HG02759 (cell line): ENCODE data around the gene ZDHHC3.

Experiments used
- ATAC-seq: cut with Tn5 transposase; IDR thresholded peaks from one replicate; pipeline ENCODE4 v1.9.1; 2021; ENCODE audit warnings: mild to moderate bottlenecking, moderate library complexity; ENCODE audit not compliant: unreplicated experiment

ZDHHC3 gene

GRCh38 chr3:44976002-44976815, at the start of gene ZDHHC3, which contains the start of gene EXOSC7:
TSS of gene ZDHHC3 (minus strand) at chr3:44976174. CDS start at chr3:44959436, 16,738 bp downstream.
TSS of gene EXOSC7 (plus strand) at chr3:44976244. CDS start at chr3:44976278, 34 bp downstream.
- peak; percentile 83 for ATAC-seq

- ATAC-seq: no peak
Observed at GRCh38 chr3:45024542-45025255, 48.7 kb upstream of the ZDHHC3 start.

GRCh38 chr3:45023675-45024074, 47.7 kb upstream of the ZDHHC3 start:
- no peak for ATAC-seq

GRCh38 chr3:45021524-45022297, 45.7 kb upstream of the ZDHHC3 start:
- ATAC-seq: no peak

GRCh38 chr3:45020534-45020933, 44.6 kb upstream of the ZDHHC3 start:
- ATAC-seq: no peak

GRCh38 chr3:45017821-45018220, 41.8 kb upstream of the ZDHHC3 start:
- ATAC-seq: no peak

- no peak for ATAC-seq
Observed at GRCh38 chr3:45016916-45017315, 40.9 kb upstream of the ZDHHC3 start.

GRCh38 chr3:45012577-45012976, 36.6 kb upstream of the ZDHHC3 start:
- ATAC-seq: no peak

GRCh38 chr3:45011756-45012508, 36.0 kb upstream of the ZDHHC3 start:
- peak; percentile 48 for ATAC-seq

GRCh38 chr3:45010811-45011333, 34.9 kb upstream of the ZDHHC3 start:
- ATAC-seq: no peak

- no peak for ATAC-seq
Observed at GRCh38 chr3:45009868-45010267, 33.9 kb upstream of the ZDHHC3 start.

GRCh38 chr3:45008117-45008516, 32.1 kb upstream of the ZDHHC3 start:
- ATAC-seq: no peak

GRCh38 chr3:45007091-45007490, 31.1 kb upstream of the ZDHHC3 start:
- no peak for ATAC-seq

- no peak for ATAC-seq
Observed at GRCh38 chr3:45003859-45004258, 27.9 kb upstream of the ZDHHC3 start.

GRCh38 chr3:45003406-45003805, 27.4 kb upstream of the ZDHHC3 start:
- no peak for ATAC-seq

- no peak for ATAC-seq
Observed at GRCh38 chr3:45002720-45003119, 26.7 kb upstream of the ZDHHC3 start.

GRCh38 chr3:45002139-45002660, 26.2 kb upstream of the ZDHHC3 start:
- ATAC-seq: no peak

- ATAC-seq: no peak
Observed at GRCh38 chr3:45001738-45002137, 25.8 kb upstream of the ZDHHC3 start.

- ATAC-seq: no peak
Observed at GRCh38 chr3:45000823-45001222, 24.8 kb upstream of the ZDHHC3 start.

GRCh38 chr3:44999782-45000181, 23.8 kb upstream of the ZDHHC3 start:
- ATAC-seq: no peak
